Mucosa of descending colon (tissue), 3 donors: ENCODE measurements around the gene FIGNL1. TPM values are rescaled to one million over a fixed set of nuclear protein-coding genes. Genes with fewer than 3 reads are reported as not detected.

Source experiments
- ATAC-seq: fragments of 200-7000 bp; cut with Tn5 transposase; one replicate; pipeline ENCODE4 v1.9.1; 2020; ENCODE audit warnings: mild to moderate bottlenecking, moderate library complexity
- DNase-seq, 3 donors: peaks; one replicate each; pipeline ENCODE4 v3.0.0-alpha.2; 2020
- H3K36me3 ChIP-seq: fragments of 200-600 bp; one replicate; pipeline ENCODE4 v1.8.0; 2021; ENCODE audit warnings: low read depth, mild to moderate bottlenecking
- H3K4me1 ChIP-seq: fragments of 200-600 bp; one replicate; pipeline ENCODE4 v1.8.0; 2021; ENCODE audit warnings: low read depth, mild to moderate bottlenecking
- H3K4me3 ChIP-seq: fragments of 200-600 bp; one replicate; pipeline ENCODE4 v1.8.0; 2021; ENCODE audit warnings: mild to moderate bottlenecking
- H3K9me3 ChIP-seq: fragments of 200-600 bp; one replicate; pipeline ENCODE4 v1.8.0; 2021; ENCODE audit warnings: mild to moderate bottlenecking
- CTCF ChIP-seq: fragments of 200-600 bp; IDR thresholded peaks from one replicate; pipeline ENCODE4 v1.8.0; 2022; ENCODE audit warnings: antibody characterized with exemption, mild to moderate bottlenecking
- intact Hi-C, 2 donors: fragments of 100-400 bp; cut with DNase I in 1 of 2; cut with micrococcal nuclease in 1 of 2; formaldehyde crosslinking; loops; one replicate each; pipeline versions ENCODE4 v1.11.0 to v1.11.1; 2022; cut with DNase I, micrococcal nuclease
- total RNA-seq, 3 donors: library from RNA; stranded (reverse); fragmentation: NEBNext Ultra II Directional in 2 of 3; extraction: Animal tissue kit (Norgen Biotek cat#: 25700) in 2 of 3; gene quantifications; one replicate each; pipeline versions ENCODE4 v1.2.1 to v1.2.4, GENCODE V29; 2021 to 2023
- donor health status: DM: no; HTN: no; CAD: no; lungs with moderate emphysema.
- donor health status: DM: no; HTN: no; CAD: no.
- donor health status: DM: no; HTN: yes; CAD: no.

FIGNL1 gene
- total RNA-seq, 3 donors from 2014 or later: 5.4 to 8.5 (median 6.2) TPM

- H3K4me1 ChIP-seq: no peaks in the 10 kb centered on the region
- TF ChIP-seq CTCF: no peak
- no peak overlapping the region for H3K4me3 ChIP-seq
- no peaks in the 10 kb centered on the region for H3K9me3 ChIP-seq
- intact Hi-C loops: no loop called here
- DNase-seq (no peak), ATAC-seq (no peak)
- H3K36me3 ChIP-seq: no peaks in the 10 kb centered on the region
Observed at GRCh38 chr7:50404392-50404791, 45.8 kb downstream of the FIGNL1 start.

GRCh38 chr7:50400114-50400513 lies 50.0 kb downstream of the FIGNL1 start:
- Histone ChIP-seq H3K4me3 (no peak overlapping the region), H3K4me1 (no peaks in the 10 kb centered on the region), H3K9me3 (no peaks in the 10 kb centered on the region), H3K36me3 (no peaks in the 10 kb centered on the region)
- intact Hi-C loops: no loop called here
- DNase-seq: no peak
- ATAC-seq: no peak
- TF ChIP-seq CTCF: no peak

GRCh38 chr7:50399635-50400034 lies 50.5 kb downstream of the FIGNL1 start:
- DNase-seq: no peak
- no peaks in the 10 kb centered on the region for H3K9me3 ChIP-seq
- H3K4me3 ChIP-seq: no peak overlapping the region
- H3K4me1 ChIP-seq: no peaks in the 10 kb centered on the region
- ATAC-seq: no peak
- intact Hi-C loops: no loop called here
- no peaks in the 10 kb centered on the region for H3K36me3 ChIP-seq
- TF ChIP-seq CTCF: no peak

GRCh38 chr7:50399206-50399605 lies 50.9 kb downstream of the FIGNL1 start:
- ATAC-seq: no peak
- TF ChIP-seq CTCF: no peak
- no peaks in the 10 kb centered on the region for H3K4me1 ChIP-seq
- no peak overlapping the region for H3K4me3 ChIP-seq
- DNase-seq: no peak
- H3K36me3 ChIP-seq: no peaks in the 10 kb centered on the region
- intact Hi-C loops: no loop called here
- no peaks in the 10 kb centered on the region for H3K9me3 ChIP-seq

GRCh38 chr7:50397971-50398324 lies 52.2 kb downstream of the FIGNL1 start:
- DNase-seq (no peak), ATAC-seq (no peak)
- no peak overlapping the region for H3K4me3 ChIP-seq
- TF ChIP-seq CTCF: no peak
- intact Hi-C loops: no loop called here
- no peaks in the 10 kb centered on the region for H3K4me1 ChIP-seq
- H3K9me3 ChIP-seq: no peaks in the 10 kb centered on the region
- no peaks in the 10 kb centered on the region for H3K36me3 ChIP-seq

- Histone ChIP-seq H3K4me3 (no peak overlapping the region), H3K36me3 (no peaks in the 10 kb centered on the region), H3K9me3 (no peaks in the 10 kb centered on the region), H3K4me1 (no peaks in the 10 kb centered on the region)
- intact Hi-C loops: no loop called here
- ATAC-seq (no peak), DNase-seq (no peak)
- no peak for TF ChIP-seq CTCF
Observed at GRCh38 chr7:50397320-50397970, 52.7 kb downstream of the FIGNL1 start.
